T-cell (primary cell): ENCODE results near the gene PLA2G15. TPM values are rescaled to one million over a fixed set of nuclear protein-coding genes. Genes with fewer than 3 reads are reported as not detected.

Source experiments
- ATAC-seq, 4 experiments: fragments of 200-7000 bp in 3 of 4; fragments of 150-1000 bp in 1 of 4; cut with Tn5 transposase; replicated peaks in 1 of 4; 1 replicate in 3 of 4; 2 replicates in 1 of 4; pipeline ENCODE4 v1.10.0; 2021; ENCODE audit warnings: moderate library complexity in 3 of 4, mild to moderate bottlenecking in 2 of 4, moderate number of reproducible peaks in 1 of 4
- CTCF ChIA-PET, 2 donors: fragments of 300-600 bp; sonication (Branson Sonifier 250); formaldehyde crosslinking; loops; one replicate each; lab custom pipeline; 2022; ENCODE audit warnings: antibody characterized with exemption in 2 of 2; lab: Charles Lee
- POLR2A ChIA-PET, 2 donors: fragments of 300-600 bp; sonication (Branson Sonifier 250); formaldehyde crosslinking; loops; one replicate each; lab custom pipeline; 2022; ENCODE audit warnings: antibody characterized with exemption in 2 of 2; lab: Charles Lee
- DNase-seq, 35 experiments: peaks; one replicate each; pipeline versions ENCODE4 v3.0.0 to v3.0.0-alpha.2; 2013 to 2023
- H3K27ac ChIP-seq: one replicate; pipeline ENCODE4 v1.5.1; 2013; ENCODE audit warnings: low read length
- H3K27me3 ChIP-seq, 2 experiments: replicated peaks in 1 of 2; 1 replicate in 1 of 2; 2 replicates in 1 of 2; pipeline versions ENCODE4 v1.6.1 to v1.7.0; 2013; ENCODE audit warnings: low read length in 1 of 2, mixed read lengths in 1 of 2; ENCODE audit not compliant: control insufficient read depth in 2 of 2, insufficient read depth in 2 of 2; ENCODE audit errors: extremely low read depth in 1 of 2
- H3K36me3 ChIP-seq, 2 donors: 1 replicate in 1 of 2; 2 replicates in 1 of 2; pipeline versions ENCODE4 v1.6.1 to v1.7.0; 2013; ENCODE audit warnings: low read length in 1 of 2; ENCODE audit not compliant: control insufficient read depth in 2 of 2, insufficient read depth in 1 of 2; ENCODE audit errors: extremely low read depth in 1 of 2
- H3K4me1 ChIP-seq, 2 experiments: 1 replicate in 1 of 2; 2 replicates in 1 of 2; pipeline versions ENCODE4 v1.6.1 to v1.7.0; 2013; ENCODE audit warnings: low read length in 2 of 2, mixed read lengths in 1 of 2; ENCODE audit not compliant: insufficient read depth in 2 of 2, control insufficient read depth in 1 of 2; ENCODE audit errors: extremely low read depth in 1 of 2
- H3K4me3 ChIP-seq, 2 donors: 1 replicate in 1 of 2; 2 replicates in 1 of 2; pipeline versions ENCODE4 v1.5.1 to v1.7.0; 2013; ENCODE audit warnings: mild to moderate bottlenecking in 2 of 2, low read length in 1 of 2, moderate library complexity in 1 of 2; ENCODE audit not compliant: control insufficient read depth in 1 of 2; ENCODE audit errors: extremely low read depth in 1 of 2
- H3K9me3 ChIP-seq: 2 replicates; pipeline ENCODE4 v1.7.0; 2013
- H3K27ac Mint-ChIP-seq, 2 donors: one replicate each; pipeline ENCODE4 v1.8.0; 2020 to 2021; ENCODE audit warnings: mild to moderate bottlenecking in 2 of 2, mixed read lengths in 2 of 2
- H3K27me3 Mint-ChIP-seq, 2 donors: one replicate each; pipeline ENCODE4 v1.8.0; 2021 to 2022; ENCODE audit warnings: mixed read lengths in 2 of 2
- H3K36me3 Mint-ChIP-seq: one replicate; pipeline ENCODE4 v1.8.0; 2021; ENCODE audit warnings: mixed read lengths
- H3K4me1 Mint-ChIP-seq, 3 donors: one replicate each; pipeline ENCODE4 v1.8.0; 2020 to 2022; ENCODE audit warnings: mixed read lengths in 3 of 3, mild to moderate bottlenecking in 1 of 3
- H3K4me3 Mint-ChIP-seq, 3 donors: one replicate each; pipeline ENCODE4 v1.8.0; 2020 to 2022; ENCODE audit warnings: mild to moderate bottlenecking in 3 of 3, mixed read lengths in 3 of 3, moderate library complexity in 3 of 3
- H3K9me3 Mint-ChIP-seq, 3 donors: one replicate each; pipeline ENCODE4 v1.8.0; 2020 to 2022; ENCODE audit warnings: mixed read lengths in 3 of 3
- WGBS: methylation state at CpG from one replicate; pipeline ENCODE4 v1.1.5; 2013; ENCODE audit warnings: missing lambda C conversion rate; ENCODE audit not compliant: insufficient coverage; 5-methylcytosine and 5-hydroxymethylcytosine counted together
- total RNA-seq, 35 experiments: library from RNA in 6 of 35; stranded (reverse) in 6 of 35; fragments of 120-200 nt in 1 of 35; gene quantifications; one replicate each; pipeline versions ENCODE4 v1.2.1 to v1.2.4 and lab custom pipeline; 2013 to 2026

The PLA2G15 gene
- total RNA-seq, 5 donors from 2014 or later (not counting 1 experiment from before 2014, with no cell fraction given): 8.7 to 16.4 (median 10.9) TPM

GRCh38 chr16:68273896-68274295 lies 28.7 kb downstream of the PLA2G15 start:
- no peaks in the 10 kb centered on the region for H3K9me3 Mint-ChIP-seq
- peak overlapping the region; percentile 75 for H3K27ac ChIP-seq

GRCh38 chr16:68274441-68274840 lies 29.3 kb downstream of the PLA2G15 start:
- H3K36me3 Mint-ChIP-seq: peaks cover 32% of the 10 kb centered on the region
- Histone ChIP-seq H3K36me3 (peaks cover 4 to 37% of the 10 kb centered on the region in 2 donors), H3K9me3 (no peaks in the 10 kb centered on the region), H3K4me1 (peaks cover 74 to 94% of the 10 kb centered on the region in 2 experiments), H3K27me3 (no peaks in the 10 kb centered on the region), H3K4me3 (peak overlapping the region in 1 of 2 donors; percentile 27), H3K27ac (peak overlapping the region; percentile 75)
- no peaks in the 10 kb centered on the region for H3K27me3 Mint-ChIP-seq
- peak overlapping the region; percentile 98 to 100 for H3K27ac Mint-ChIP-seq
- peaks cover 73 to 79% (median 75%) of the 10 kb centered on the region in 3 donors for H3K4me1 Mint-ChIP-seq
- peak overlapping the region in 2 of 3 donors; percentile 73 to 80 for H3K4me3 Mint-ChIP-seq
- no peak for ATAC-seq
- ChIA-PET POLR2A (interaction anchor here in 1 of 2 donors (0.6 kb wide), 1 partner anchor 23 kb away, joined by 4 read pairs; no protein-coding TSS in a partner anchor), CTCF (interaction anchor here in 1 of 2 donors (0.6 kb wide), 1 partner anchor 55 kb away, joined by 3 read pairs; no protein-coding TSS in a partner anchor)
- H3K9me3 Mint-ChIP-seq: no peaks in the 10 kb centered on the region
- DNase-seq: no peak
- 88% methylated on average over 3 of the region's 4 CpGs for WGBS

More at GRCh38 chr16:68273896-68274295, 28.7 kb downstream of the PLA2G15 start:
- no peaks in the 10 kb centered on the region for H3K27me3 Mint-ChIP-seq
- no peaks in the 10 kb centered on the region for H3K9me3 ChIP-seq
- ChIA-PET CTCF (interaction anchor here (0.6 to 2.0 kb wide), 3 partner anchors 10 to 68 kb away, joined by 3 to 11 read pairs (median 3); partner anchors contain the start of gene SLC7A6 (in 1 of the 2)), POLR2A (interaction anchor here in 1 of 2 donors (0.6 kb wide), 1 partner anchor 23 kb away, joined by 4 read pairs; no protein-coding TSS in a partner anchor)
- H3K4me3 ChIP-seq: no peak overlapping the region
- peak overlapping the region; percentile 19 to 80 (median 73) for H3K4me3 Mint-ChIP-seq
- peaks cover 4 to 35% of the 10 kb centered on the region in 2 donors for H3K36me3 ChIP-seq
- peaks cover 29% of the 10 kb centered on the region for H3K36me3 Mint-ChIP-seq
- DNase-seq (no peak), ATAC-seq (no peak)
- peaks cover 74 to 91% of the 10 kb centered on the region in 2 experiments for H3K4me1 ChIP-seq
- H3K4me1 Mint-ChIP-seq: peaks cover 75 to 80% (median 76%) of the 10 kb centered on the region in 3 donors
- peak overlapping the region; percentile 98 to 100 for H3K27ac Mint-ChIP-seq
- no CpG with 5 or more reads among the region's 8 CpGs for WGBS
- no peaks in the 10 kb centered on the region for H3K27me3 ChIP-seq

GRCh38 chr16:68275611-68276191 lies 30.5 kb downstream of the PLA2G15 start:
- peak overlapping the region; percentile 75 for H3K27ac ChIP-seq
- peaks cover 38% of the 10 kb centered on the region for H3K36me3 Mint-ChIP-seq
- H3K4me1 Mint-ChIP-seq: peaks cover 70 to 76% (median 72%) of the 10 kb centered on the region in 3 donors
- peak; percentile 81 to 88 (median 88) for ATAC-seq
- H3K27ac Mint-ChIP-seq: peak overlapping the region; percentile 98 to 100
- ChIA-PET CTCF (interaction anchor here (0.5 to 2.8 kb wide), 7 partner anchors 8 to 1252 kb away, joined by 3 to 9 read pairs (median 3); partner anchors contain the start of genes PRMT7 (in 1 of the 2), SLC7A6 (in 1 of the 2) and SLC7A6OS (in 1 of the 2)), POLR2A (interaction anchor here (0.6 to 1.5 kb wide), 4 partner anchors 11 to 95 kb away, joined by 3 to 7 read pairs (median 4); partner anchors contain the start of gene SLC7A6 (in 1 of the 2))
- H3K9me3 Mint-ChIP-seq: no peaks in the 10 kb centered on the region
- H3K4me3 ChIP-seq: peak overlapping the region in 1 of 2 donors; percentile 0
- H3K36me3 ChIP-seq: peaks cover 4 to 39% of the 10 kb centered on the region in 2 donors
- peaks cover 75 to 94% of the 10 kb centered on the region in 2 experiments for H3K4me1 ChIP-seq
- H3K27me3 Mint-ChIP-seq: no peaks in the 10 kb centered on the region
- H3K4me3 Mint-ChIP-seq: peak overlapping the region; percentile 46 to 80 (median 55)
- DNase-seq: peak; percentile 27 to 81 (median 49)
- 17% methylated on average over 2 of the region's 4 CpGs for WGBS
- H3K27me3 ChIP-seq: no peaks in the 10 kb centered on the region
- no peaks in the 10 kb centered on the region for H3K9me3 ChIP-seq

- H3K36me3 ChIP-seq: peaks cover 2 to 40% of the 10 kb centered on the region in 2 donors
- ChIA-PET CTCF (interaction anchor here (0.5 to 2.8 kb wide), 8 partner anchors 8 to 1251 kb away, joined by 3 to 9 read pairs (median 3); partner anchors contain the start of genes PRMT7 (in 1 of the 2), SLC7A6 (in 1 of the 2) and SLC7A6OS (in 1 of the 2)), POLR2A (interaction anchor here (0.6 to 1.5 kb wide), 3 partner anchors 10 to 70 kb away, joined by 3 to 4 read pairs (median 4); partner anchors contain the start of gene SLC7A6 (in 1 of the 2))
- Mint-ChIP-seq H3K36me3 (peaks cover 40% of the 10 kb centered on the region), H3K27me3 (no peaks in the 10 kb centered on the region), H3K27ac (peak overlapping the region; percentile 98 to 100), H3K4me3 (peak overlapping the region; percentile 46 to 80 (median 55)), H3K4me1 (peaks cover 72 to 76% (median 72%) of the 10 kb centered on the region in 3 donors), H3K9me3 (no peaks in the 10 kb centered on the region)
- peak overlapping the region; percentile 75 for H3K27ac ChIP-seq
- H3K27me3 ChIP-seq: no peaks in the 10 kb centered on the region
- peaks cover 74 to 94% of the 10 kb centered on the region in 2 experiments for H3K4me1 ChIP-seq
- H3K9me3 ChIP-seq: no peaks in the 10 kb centered on the region
- peak overlapping the region in 1 of 2 donors; percentile 0 for H3K4me3 ChIP-seq
- no CpG with 5 or more reads among the region's 3 CpGs for WGBS
- DNase-seq (no peak), ATAC-seq (peak in 2 of 4 experiments; percentile 9 to 11)
These were observed 31.1 kb downstream of the PLA2G15 start for GRCh38 chr16:68276223-68276622.

GRCh38 chr16:68279726-68280558 lies 34.8 kb downstream of the PLA2G15 start:
- ChIA-PET POLR2A (interaction anchor here (0.6 to 1.6 kb wide), 5 partner anchors 13 to 1590 kb away, joined by 3 to 10 read pairs (median 5); partner anchors contain the start of gene SLC7A6 (in 1 of the 2)), CTCF (interaction anchor here (0.6 to 2.2 kb wide), 7 partner anchors 10 to 824 kb away, joined by 3 to 8 read pairs (median 3); partner anchors contain the start of gene SLC7A6 (in 1 of the 2))
- DNase-seq (no peak), ATAC-seq (no peak)
- Histone ChIP-seq H3K36me3 (peaks cover 0 to 37% of the 10 kb centered on the region in 2 donors), H3K27me3 (no peaks in the 10 kb centered on the region), H3K27ac (peak overlapping the region; percentile 66), H3K4me1 (peaks cover 70 to 94% of the 10 kb centered on the region in 2 experiments), H3K4me3 (peak overlapping the region in 1 of 2 donors; percentile 32), H3K9me3 (no peaks in the 10 kb centered on the region)
- Mint-ChIP-seq H3K4me3 (peak overlapping the region in 2 of 3 donors; percentile 44 to 59), H3K27me3 (no peaks in the 10 kb centered on the region), H3K9me3 (no peaks in the 10 kb centered on the region), H3K36me3 (peaks cover 33% of the 10 kb centered on the region), H3K27ac (peak overlapping the region; percentile 94 to 97), H3K4me1 (peaks cover 73 to 76% (median 74%) of the 10 kb centered on the region in 3 donors)
- WGBS: 89% methylated on average over 8 of the region's 13 CpGs
